Dermis microvascular lymphatic vessel endothelial cell (primary cell): ENCODE data around the gene GABPB2. TPM values are rescaled to one million over a fixed set of nuclear protein-coding genes. Genes with fewer than 3 reads are reported as not detected.
"Not testable (repeated sequence)": the region's sequence is repeated elsewhere in the genome, so short reads cannot be mapped to it uniquely, and the experiment has no call there.

Experiments
- DNase-seq, 2 donors: peaks; one replicate each; pipeline versions ENCODE4 v3.0.0 to v3.0.0-alpha.2; 2010; ENCODE audit warnings: low read depth in 2 of 2
- total RNA-seq: library from RNA; depleted of rRNA; stranded (reverse); fragments of >200 nt; gene quantifications from 2 replicates; pipeline ENCODE4 v1.2.1, GENCODE V29; 2014

GABPB2 gene
- total RNA-seq, 1 donor from 2014 or later = 5.6 TPM

DNA sequence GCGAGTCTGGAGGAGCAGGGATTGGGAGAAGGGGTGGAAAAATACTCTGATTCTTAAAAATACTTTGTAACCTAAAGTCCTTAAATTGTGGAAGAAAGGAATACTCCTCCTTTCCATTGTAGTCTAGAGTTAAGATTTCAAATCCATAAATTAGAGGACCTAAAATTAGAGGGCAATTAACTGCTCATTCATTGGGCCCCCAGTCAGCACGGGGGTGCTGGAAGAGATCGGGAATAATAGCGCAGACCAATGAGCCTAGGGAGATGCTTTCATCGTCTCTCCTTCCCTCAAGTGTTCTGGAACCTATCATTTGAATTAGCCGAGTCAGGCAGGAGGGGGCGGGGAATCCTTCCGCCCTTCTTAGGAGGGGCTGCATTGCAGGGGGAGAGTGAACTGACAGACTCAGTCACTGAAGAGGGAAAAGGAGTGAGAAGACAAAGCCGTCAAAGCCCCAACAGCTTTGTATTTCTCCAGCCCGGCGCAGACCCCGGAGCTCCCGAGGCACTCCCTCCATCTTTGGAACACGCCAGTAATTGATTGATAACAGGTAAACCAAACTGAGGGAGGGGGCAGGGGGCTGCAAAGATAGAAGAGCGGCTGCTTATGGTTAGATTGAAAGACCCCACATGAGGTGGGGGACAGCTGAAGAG is 10.4 kb upstream of the GABPB2 start, which contains the start of gene MLLT11:
Gene MLLT11, plus strand, starts transcription at position 391 of the 650 bp plus-strand sequence. CDS start 6,828 bp downstream, outside the sequence.
- DNase-seq = peak in 1 of 2 donors; percentile 63

DNA sequence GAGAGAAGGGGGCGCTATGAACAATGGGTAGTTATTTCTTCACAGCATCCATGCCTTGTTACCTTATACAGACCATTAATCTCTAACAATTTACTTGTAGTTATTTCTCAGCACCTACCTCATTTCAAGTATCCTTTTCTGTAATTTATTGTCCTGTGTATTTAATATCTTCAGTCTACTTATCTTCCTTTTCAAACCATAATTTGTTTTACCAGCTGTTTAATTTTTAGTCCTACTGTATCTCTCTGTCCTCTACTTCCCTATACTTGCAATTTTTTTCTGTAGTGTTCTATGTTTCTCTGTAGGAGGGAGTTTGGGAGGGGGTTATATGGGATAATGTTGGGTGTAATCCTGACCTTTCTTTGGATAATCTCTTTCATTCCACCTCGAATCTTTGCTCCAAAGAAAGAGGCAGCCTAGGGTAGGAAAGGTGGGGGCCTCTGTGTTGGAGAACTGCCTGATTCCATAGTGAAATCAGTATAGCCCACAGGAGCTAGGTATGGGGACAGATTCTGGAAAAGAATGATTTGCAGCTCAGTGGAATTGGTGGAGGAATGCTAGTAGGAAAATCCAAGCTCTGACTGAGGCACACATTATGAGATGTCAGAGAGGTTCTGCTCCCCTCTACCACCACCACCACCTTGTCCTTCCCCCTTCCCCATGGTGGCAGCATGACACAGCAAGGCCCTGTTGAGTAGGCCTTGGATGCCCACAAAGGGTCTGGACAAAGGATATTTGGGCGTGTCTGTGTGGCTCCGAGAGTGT is 9.7 kb upstream of the GABPB2 start:
- no peak for DNase-seq

DNA sequence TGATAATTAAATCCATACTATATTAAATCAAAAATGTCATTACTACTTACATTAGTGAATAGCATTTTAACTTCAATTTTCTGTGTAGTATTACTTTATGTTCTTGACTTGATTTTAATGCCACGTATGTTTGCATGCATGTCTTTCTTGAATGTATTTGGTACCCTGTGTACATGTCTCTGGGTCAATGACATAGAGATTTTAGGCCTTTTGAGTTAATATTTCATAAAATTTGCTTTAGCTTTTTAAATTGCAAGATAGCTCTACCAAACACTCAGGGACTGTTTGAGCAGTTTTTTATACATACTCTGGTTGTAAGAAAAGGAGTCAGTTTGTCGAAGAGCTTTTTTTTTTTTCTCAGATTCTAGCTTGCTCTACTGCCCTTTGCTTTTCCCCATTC is 8.9 kb upstream of the GABPB2 start:
- no peak for DNase-seq

DNA sequence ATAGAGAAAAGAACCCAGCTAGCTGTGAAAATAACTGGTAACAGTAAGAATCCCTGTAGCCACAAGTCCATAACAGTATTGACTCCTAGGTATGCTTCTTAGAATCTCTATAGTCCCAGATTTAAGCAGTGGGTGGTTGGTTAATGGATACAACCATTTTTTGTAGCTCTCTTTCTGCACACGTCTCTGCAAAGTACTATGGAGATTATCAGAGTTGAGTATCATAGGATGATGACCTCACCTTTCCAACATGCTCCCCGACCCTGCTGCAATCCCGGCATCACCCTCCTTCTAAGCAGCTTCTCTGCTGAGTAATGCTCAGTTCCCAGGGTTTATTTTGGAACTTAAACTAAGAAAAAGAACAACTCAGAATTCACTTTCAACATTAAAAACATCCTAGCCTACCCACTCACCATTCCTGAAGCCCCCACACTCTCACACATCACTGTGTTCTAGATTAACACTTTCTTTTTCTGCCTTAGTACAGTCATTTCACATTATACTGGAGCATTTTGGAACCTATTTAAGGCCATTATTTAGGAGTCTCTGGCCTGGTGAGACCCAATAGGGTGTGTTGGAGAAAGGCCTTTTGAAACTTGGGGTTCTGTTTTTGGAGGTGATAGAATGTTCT is 7.7 kb upstream of the GABPB2 start:
- DNase-seq = no peak

DNA sequence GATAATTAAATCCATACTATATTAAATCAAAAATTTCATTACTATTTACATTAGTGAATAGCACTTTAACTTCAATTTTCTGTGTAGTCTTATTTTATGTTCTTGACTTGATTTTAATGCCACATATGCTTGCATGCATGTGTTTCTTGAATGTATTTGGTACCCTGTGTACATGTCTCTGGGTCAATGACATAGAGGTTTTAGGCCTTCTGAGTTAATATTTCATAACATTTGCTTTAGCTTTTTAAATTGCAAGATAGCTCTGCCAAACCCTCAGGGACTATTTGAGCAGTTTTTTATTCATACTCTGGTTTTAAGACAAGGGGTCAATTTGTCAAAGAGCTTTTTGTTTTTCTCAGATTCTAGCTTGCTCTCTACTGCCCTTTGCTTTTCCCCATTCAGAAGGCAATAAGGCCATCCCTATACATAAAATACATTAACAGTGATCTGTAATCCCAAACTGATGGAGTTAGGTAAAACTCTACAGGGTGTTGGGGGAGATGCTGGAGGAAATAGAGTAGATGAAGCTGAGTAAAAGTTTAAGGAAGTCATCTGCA is 5.4 kb upstream of the GABPB2 start:
- no peak for DNase-seq

DNA sequence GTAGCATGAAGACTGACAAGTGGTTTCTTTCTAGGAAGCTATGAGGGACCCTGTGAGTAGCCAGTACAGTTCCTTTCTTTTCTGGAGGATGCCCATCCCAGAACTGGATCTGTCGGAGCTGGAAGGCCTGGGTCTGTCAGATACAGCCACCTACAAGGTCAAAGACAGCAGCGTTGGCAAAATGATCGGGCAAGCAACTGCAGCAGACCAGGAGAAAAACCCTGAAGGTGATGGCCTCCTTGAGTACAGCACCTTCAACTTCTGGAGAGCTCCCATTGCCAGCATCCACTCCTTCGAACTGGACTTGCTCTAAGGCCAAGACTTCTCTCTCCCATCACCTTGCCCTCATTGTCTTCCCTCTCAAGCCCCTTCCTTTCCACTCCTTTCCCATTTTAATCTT is 3.4 kb upstream of the GABPB2 start:
- no peak for DNase-seq

DNA sequence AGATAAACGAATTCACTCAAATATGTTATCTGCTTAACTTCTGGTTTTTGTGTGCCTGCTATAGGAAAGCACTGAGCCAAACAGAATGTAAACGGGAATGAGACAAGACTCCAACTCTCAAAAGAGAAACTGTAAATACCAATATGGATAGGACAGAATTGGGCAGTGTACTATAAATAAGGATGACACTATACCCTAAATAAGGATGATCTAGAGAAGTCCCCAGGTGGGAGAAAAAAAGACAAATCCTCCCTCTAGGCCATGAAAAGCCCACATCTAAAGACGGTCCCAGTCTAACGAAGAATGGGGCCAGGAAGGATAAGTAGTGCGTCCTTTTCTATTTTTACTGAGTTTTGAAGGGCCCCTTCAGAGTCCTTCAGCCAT is 1.5 kb upstream of the GABPB2 start:
- DNase-seq = no peak

DNA sequence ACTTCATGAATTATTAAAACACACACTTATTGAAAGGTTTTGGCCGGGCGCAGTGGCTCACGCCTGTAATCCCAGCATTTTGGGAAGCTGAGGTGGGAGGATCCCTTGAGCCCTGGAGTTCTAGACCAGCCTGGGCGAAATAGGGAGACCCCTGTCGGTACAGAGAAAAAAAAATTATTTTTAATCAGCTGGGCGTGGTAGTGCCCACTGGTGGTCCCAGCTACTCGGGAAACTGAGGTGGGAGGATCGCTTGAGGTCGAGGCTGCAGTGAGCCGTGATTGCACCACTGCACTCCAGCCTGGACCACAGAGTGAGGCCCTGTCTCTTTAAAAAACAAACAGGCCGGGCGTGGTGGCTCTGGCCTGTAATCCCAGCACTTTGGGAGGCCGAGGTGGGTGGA is 1.7 kb downstream of the GABPB2 start:
- no peak for DNase-seq

DNA sequence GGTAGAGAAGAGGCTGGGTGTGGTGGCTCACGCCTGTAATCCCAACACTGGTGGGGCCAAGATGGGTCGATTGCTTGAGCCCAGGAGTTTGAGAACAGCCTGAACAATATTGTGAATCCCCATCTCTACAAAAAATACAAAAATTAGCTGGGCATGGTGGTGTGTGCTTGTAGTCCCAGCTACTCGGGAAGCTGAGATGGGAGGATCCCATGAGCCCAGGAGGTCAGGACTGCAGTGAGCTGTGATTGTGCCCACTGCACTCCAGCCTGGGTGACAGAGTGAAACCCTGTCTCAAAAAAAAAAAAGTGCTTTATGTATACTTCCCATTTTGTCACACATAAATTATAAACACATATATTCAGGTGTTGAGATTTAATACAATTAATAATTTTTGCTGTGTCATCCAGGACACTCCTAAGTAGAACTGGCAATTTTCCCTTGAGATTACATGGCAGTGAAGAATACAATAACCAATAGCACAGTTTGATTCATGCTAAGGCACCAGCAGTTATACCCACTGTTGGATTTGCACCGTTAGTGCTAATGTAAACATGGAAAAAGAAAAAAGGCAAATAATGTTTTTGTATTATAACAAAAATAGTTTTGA is 15.5 kb downstream of the GABPB2 start:
- DNase-seq = no peak

DNA sequence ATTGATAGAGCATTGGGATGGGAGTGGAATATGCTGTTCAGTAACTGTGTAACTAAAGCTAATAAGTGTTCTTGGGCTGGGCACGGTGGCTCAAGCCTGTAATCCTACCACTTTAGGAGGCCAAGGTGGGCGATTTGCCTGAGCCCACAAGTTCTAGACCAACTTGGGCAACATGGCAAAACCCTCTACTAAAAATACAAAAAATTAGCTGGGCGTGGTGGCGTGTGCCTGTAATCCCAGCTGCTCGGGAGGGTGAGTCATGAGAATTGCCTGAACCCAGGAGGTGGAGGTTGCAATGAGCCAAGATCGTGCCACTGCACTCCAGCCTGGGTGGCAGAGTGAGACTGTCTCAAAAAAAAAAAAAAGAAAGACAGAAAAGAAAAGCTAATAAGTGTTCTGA is 26.9 kb downstream of the GABPB2 start:
- DNase-seq = not testable (repeated sequence)

DNA sequence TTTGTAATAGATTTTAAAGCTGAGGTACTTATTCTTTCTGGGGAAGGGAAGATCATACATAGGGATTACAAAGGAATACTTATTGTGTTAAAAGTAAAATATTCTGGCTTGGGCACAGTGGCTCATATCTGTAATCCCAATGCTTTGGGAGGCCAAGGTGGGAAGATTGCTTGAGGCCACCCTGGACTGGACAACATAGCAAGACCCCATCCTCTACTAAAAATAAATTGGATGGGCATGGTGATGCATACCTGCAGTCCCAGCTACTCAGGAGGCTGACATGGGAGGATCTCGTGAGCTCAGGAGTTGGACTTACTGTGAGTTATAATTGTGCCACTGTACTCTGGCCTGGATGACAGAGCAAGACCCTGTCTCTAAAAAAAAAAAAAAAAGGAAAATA is 27.6 kb downstream of the GABPB2 start:
- no peak for DNase-seq

DNA sequence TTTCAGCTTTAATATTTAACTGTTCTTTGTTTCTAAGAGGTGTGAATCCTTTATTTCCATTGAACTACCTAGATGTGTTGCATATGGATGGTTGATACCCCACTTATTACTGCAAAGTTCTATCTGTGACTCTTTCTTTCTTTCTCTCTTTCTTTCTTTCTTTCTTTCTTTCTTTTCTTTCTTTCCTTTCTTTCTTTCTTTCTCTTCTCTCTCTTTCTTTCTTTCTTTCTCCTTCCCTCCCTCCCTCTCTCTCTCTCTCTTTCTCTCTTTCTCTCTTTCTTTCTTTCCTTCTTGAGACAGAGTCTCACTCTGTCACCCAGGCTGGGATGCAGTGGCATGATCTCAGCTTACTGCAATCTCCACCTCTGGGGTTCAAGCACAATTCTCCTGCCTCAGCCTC is 34.1 kb downstream of the GABPB2 start:
- no peak for DNase-seq

DNA sequence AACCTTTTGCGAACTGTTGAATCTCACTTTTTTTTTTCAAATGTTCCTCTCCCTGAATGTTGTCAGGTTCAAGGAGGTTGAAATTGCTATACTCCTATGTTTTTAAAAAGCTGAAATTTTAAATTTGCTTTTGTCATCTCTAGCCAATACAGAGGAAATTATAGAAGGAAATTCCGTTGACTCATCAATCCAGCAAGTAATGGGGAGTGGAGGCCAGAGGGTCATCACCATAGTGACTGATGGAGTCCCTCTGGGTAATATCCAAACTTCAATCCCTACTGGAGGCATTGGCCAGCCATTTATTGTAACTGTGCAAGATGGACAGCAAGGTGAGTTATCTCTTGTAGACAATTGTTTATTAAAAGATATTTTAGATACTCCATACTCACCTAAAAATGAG is 36.3 kb downstream of the GABPB2 start:
- DNase-seq = peak; percentile 55 to 72

DNA sequence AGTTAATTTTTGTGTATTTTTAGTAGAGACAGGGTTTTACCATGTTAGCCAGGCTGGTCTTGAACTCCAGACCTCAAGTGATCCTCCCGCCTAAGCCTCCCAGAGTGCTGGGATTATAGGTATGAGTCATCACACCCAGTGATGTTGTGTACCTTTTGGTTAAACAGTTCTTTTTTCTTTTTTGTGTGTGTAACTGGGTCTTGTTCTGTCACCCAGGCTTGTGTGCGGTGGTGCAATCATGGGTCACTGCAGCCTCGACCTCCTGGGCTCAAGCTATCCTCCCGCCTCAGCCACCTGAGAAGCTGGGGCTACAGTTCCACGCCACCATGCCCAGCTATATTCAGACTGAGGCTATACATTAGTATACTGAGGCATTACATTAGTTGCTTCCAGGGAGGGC is 37.8 kb downstream of the GABPB2 start:
- no peak for DNase-seq

DNA sequence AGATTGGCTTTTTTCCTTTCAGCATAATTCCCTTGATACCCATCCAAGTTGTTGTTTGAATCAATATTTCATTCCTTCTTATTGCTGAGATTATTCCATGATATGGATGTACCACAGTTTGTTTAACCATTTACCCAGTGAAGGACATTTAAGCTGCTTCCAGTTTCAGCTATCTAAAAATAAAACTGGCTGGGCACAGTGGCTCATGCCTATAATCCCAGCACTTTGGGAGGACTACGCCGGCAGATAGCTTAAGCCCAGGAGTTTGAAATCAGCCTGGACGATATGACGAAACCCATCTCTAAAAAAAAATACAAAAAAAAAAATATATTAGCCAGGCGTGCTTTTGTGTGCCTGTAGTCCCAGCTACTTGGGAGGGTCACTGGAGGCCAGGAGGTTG is 43.3 kb downstream of the GABPB2 start:
- DNase-seq = no peak

DNA sequence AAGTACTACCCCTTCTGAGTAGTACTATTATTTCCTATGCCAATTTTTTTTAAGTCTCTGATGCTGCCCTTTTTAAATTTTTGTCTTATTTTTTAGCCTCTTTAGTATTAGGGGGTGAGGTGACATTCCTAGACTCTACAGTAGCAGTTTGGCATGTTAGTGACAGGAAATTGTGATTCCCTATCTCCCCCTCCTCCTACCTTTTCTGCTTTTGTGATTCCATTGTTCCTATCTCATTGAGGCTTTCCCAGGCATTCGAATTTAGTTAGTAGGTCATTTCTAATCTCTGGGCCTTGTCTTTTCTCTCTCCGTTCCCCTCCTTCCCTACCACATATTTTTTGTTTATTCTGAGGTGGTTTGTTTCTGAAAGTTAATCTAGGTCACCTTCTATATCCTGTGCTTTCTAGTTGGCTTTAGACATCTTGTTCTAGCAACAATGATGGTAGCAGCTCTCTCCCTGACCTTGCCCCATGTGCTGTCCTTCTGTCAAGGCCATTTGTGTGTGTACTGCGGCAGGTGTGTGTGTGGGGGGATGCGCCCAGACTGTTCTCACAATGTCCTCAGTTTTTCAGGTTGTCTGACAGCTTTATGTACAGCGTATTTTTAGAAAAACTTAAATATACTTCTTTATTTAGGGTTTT is 54.3 kb downstream of the GABPB2 start:
- no peak for DNase-seq

DNA sequence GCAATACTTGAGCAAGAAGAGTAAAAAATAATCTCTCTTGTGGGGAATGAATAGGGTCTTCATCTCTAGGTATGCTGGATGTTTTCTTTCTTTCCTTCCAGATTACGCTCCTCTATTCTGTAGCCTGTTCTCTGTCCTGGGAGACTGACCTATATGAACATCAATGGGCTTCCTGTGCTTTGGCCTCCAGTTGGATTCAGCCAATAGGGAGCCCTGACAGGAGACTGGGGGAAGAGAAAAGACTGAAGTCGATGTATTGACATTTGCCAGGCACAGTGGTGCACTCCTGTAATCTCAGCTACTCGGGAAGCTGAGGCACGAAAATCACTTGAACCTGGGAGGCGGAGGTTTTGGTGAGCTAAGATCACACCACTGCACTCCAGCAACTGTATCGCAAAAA is 58.2 kb downstream of the GABPB2 start:
- no peak for DNase-seq

DNA sequence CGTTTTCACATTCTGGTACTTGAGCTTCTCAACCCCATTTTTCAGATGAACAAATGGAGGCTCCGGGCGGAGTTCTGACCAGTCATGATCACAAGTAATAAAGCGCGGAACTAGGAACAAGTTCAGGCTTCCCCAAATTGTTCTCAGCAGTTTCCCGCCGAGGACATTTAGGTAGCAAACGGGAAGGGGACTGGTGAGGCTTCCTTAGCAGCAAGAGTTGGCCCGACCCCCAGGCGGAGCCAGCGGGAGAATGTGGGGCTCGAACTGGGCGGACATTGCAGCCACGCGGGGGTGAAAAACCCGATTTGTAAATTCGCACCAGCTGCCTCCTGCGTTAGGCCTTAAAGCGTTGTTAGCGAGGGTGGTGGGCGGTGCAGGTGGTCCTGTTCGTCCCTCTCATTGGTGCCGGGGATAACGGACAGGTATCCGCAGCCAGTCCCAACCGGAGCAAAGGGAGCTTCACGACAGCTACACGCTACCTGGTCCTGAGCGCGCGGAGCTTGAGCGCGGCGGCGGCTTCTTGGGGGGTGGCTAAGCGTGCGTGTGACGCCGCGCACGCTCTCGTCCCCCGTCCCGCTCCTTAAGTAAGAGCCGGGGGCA is 60.5 kb downstream of the GABPB2 start:
- DNase-seq = peak; percentile 85 to 92

DNA sequence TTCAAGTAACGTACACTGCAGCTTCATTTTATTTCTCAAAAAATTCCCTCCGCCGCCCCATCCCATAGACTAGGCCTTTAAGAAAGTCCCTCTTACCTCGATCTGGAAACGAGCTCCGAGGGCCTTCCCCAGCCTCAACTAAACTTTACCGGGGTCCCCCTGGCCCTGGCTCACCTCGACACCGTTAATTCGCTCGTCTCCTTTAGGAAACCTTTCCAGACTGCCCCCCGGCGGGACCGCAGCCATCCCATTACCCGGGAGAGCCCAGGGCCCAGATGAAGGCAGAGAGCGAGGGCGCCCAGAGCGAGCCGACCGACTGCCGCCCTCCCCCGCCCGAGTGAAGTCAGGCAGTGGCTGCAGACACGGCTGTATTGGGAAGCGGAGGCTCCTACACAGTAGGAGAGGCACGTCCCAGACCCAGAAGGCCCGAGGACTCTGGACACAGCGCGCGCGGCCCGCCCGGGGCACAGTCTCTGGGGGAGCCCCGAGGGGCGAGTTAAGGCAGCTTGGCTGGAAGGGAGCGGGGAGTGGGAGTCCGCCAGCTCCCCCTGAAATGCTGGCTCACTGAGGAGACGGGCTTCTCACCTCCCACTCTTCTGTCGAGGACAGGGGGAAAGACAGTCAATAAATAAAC is 61.3 kb downstream of the GABPB2 start:
- peak in 1 of 2 donors; percentile 29 for DNase-seq

DNA sequence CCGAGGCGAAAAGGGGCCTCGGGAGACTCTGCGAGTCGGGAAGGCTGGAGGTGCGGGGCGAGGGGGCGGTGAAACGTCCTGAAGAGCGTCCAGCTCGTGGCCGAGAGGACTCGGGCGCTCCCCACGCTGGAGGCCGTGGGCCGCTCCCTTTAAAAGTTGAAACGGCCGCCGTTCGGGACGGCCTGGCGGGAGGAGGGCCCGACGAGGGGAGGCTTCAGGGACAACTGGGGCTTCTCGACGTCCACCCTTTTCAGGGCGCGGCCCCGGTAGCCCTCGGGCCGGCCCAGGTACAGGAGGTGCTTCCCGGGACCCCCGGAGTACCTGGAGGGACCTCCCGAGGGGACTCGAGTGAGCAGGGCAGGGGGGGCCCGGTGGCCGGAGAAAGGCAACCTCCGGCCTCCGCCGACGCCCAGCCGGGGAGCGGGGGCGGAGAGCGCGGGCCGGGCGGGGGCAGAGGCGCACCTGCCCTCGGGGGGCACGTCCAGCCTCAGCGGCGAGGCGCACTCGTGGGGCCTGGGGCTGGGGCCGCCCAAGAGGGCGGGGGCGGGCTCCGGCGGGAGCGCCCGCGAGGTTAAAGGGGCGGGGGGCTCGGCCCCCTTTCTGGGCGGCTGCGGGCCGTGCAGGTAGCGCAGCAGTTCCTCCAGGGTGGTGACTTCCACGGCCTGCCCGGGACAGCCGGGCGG is 61.9 kb downstream of the GABPB2 start:
- DNase-seq = no peak
